ENCODE results near the gene GPRASP2.
"Not testable (repeated sequence)": the region's sequence is repeated elsewhere in the genome, so short reads cannot be mapped to it uniquely, and the experiment has no call there.

GPRASP2 gene

GRCh38 chrX:102712216-102712966 lies at the start of gene GPRASP2:
Gene GPRASP2 (plus strand): TSS chrX:102712448. CDS start chrX:102714870, 2,422 bp downstream.
- Mint-ChIP-seq H3K36me3 (no peaks in the 10 kb centered on the region), H3K9me3 (no peaks in the 10 kb centered on the region), H3K27me3 (peaks cover 30% of the 10 kb centered on the region), H3K4me1 (peaks cover 18% of the 10 kb centered on the region), H3K4me3 (peak within 1 kb of the TSS; percentile 68), H3K27ac (no peak within 1 kb of the TSS)
- DNase-seq, result peak; percentile 30
- CTCF ChIA-PET, result no interaction called here

GRCh38 chrX:102663820-102664219 lies 48.4 kb upstream of the GPRASP2 start:
- Mint-ChIP-seq H3K4me1 (peaks cover 16% of the 10 kb centered on the region), H3K9me3 (peaks cover 20% of the 10 kb centered on the region)
- CTCF ChIA-PET, H3K27ac Mint-ChIP-seq, H3K4me3 Mint-ChIP-seq, H3K36me3 Mint-ChIP-seq, H3K27me3 Mint-ChIP-seq, DNase-seq: not testable (repeated sequence)

DNA sequence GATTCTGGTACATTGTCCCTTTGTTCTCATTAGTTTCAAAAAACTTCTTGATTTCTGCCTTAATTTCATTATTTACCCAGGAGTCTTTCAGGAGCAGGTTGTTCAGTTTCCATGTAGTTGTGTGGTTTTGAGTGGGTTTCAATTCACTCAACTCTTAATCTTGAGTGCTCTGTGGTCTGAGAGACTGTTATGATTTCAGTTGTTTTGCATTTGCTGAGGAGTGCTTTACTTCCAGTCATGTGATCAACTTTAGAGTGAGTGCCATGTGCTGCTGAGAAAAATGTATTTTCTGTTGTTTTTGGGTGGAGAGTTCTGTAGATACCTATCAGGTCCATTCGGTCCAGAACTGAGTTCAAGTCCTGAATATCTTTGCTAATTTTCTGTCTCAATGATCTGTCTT lies 45.2 kb upstream of the GPRASP2 start:
- DNase-seq, H3K4me1 Mint-ChIP-seq, H3K27me3 Mint-ChIP-seq, CTCF ChIA-PET, H3K27ac Mint-ChIP-seq, H3K4me3 Mint-ChIP-seq, H3K36me3 Mint-ChIP-seq: not testable (repeated sequence)
- H3K9me3 Mint-ChIP-seq, result peaks cover 23% of the 10 kb centered on the region

- H3K4me3 Mint-ChIP-seq, result no peak overlapping the region
- CTCF ChIA-PET, result no interaction called here
- H3K27me3 Mint-ChIP-seq, result no peaks in the 10 kb centered on the region
- peaks cover 3% of the 10 kb centered on the region for H3K4me1 Mint-ChIP-seq
- H3K36me3 Mint-ChIP-seq, result peaks cover 2% of the 10 kb centered on the region
- no peak overlapping the region for H3K27ac Mint-ChIP-seq
- DNase-seq, result no peak
- peaks cover 22% of the 10 kb centered on the region for H3K9me3 Mint-ChIP-seq
Measured at GRCh38 chrX:102669526-102669925, 42.7 kb upstream of the GPRASP2 start.

DNA sequence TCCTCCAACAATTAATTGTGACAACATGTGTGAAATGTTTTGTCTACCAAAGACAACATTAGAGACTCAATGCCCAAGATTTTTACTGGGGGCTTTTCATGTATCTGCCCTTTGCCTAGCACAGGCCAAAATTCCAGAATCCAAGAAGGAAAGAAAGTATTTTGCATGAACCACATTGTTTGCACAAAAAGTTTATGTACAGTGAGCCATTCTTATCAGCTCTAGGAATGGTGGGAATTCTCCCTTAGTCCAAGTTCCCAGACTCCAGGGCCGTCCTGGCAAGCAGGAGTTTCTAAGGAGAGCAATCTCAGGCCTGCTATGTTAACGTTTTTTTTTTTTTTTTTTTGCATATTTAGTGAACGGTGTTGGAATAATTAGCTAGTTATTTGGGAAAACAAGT lies 39.4 kb upstream of the GPRASP2 start:
- CTCF ChIA-PET, result no interaction called here
- H3K4me3 Mint-ChIP-seq, result no peak overlapping the region
- no peaks in the 10 kb centered on the region for H3K4me1 Mint-ChIP-seq
- H3K36me3 Mint-ChIP-seq, result no peaks in the 10 kb centered on the region
- no peak for DNase-seq
- H3K27ac Mint-ChIP-seq, result no peak overlapping the region
- no peaks in the 10 kb centered on the region for H3K27me3 Mint-ChIP-seq
- peaks cover 3% of the 10 kb centered on the region for H3K9me3 Mint-ChIP-seq

DNA sequence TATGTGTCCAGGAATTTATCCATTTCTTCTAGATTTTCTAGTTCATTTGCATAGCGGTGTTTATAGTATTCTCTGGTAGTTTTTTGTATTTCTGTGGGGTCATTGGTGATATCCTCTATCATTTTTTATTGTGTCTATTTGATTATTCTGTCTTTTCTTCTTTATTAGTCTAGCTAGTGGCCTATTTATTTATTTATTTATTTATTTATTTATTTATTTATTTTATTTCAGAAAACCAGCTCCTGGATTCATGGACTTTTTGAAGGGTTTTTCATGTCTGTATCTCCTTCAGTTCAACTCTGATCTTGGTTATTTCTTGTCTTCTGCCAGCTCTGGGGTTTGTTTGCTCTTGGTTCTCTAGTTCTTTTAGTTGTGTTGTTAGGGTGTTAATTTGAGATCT lies 34.8 kb upstream of the GPRASP2 start:
- H3K36me3 Mint-ChIP-seq, H3K4me3 Mint-ChIP-seq, DNase-seq, H3K27ac Mint-ChIP-seq, H3K4me1 Mint-ChIP-seq, CTCF ChIA-PET, H3K9me3 Mint-ChIP-seq, H3K27me3 Mint-ChIP-seq: not testable (repeated sequence)

- no peak for DNase-seq
- Mint-ChIP-seq H3K36me3 (no peaks in the 10 kb centered on the region), H3K27ac (no peak overlapping the region), H3K4me1 (no peaks in the 10 kb centered on the region), H3K27me3 (no peaks in the 10 kb centered on the region), H3K9me3 (peaks cover 5% of the 10 kb centered on the region), H3K4me3 (no peak overlapping the region)
- CTCF ChIA-PET, result no interaction called here
Measured at GRCh38 chrX:102684772-102685520, 27.3 kb upstream of the GPRASP2 start.

DNA sequence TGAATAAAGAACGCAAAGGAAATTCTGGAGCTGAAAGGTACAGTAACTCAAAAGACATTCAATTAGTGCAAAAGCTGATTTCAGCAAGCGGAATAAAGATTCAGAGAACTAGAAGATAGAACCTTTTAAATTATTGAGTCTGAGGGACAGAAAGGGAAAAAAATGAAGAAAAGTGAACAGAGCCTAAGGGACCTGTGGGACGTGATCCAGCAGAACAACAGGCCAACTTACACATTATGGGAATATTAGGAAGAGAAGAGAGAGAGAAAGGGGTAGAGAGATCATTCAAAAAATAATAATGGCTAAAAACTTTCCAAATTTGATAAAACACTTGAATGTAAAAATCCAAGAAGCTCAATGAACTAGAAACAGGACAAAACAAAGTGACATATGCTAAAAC lies 17.5 kb upstream of the GPRASP2 start:
- Mint-ChIP-seq H3K36me3 (no peaks in the 10 kb centered on the region), H3K4me1 (no peaks in the 10 kb centered on the region), H3K27ac (no peak overlapping the region), H3K27me3 (no peaks in the 10 kb centered on the region), H3K9me3 (no peaks in the 10 kb centered on the region), H3K4me3 (no peak overlapping the region)
- no peak for DNase-seq
- CTCF ChIA-PET, result no interaction called here

GRCh38 chrX:102696306-102696705 lies 15.9 kb upstream of the GPRASP2 start:
- no peak overlapping the region for H3K4me3 Mint-ChIP-seq
- CTCF ChIA-PET, result no interaction called here

GRCh38 chrX:102697494-102697893 lies 14.8 kb upstream of the GPRASP2 start:
- Mint-ChIP-seq H3K27ac (no peak overlapping the region), H3K36me3 (no peaks in the 10 kb centered on the region), H3K4me3 (no peak overlapping the region), H3K4me1 (no peaks in the 10 kb centered on the region), H3K9me3 (no peaks in the 10 kb centered on the region), H3K27me3 (no peaks in the 10 kb centered on the region)
- DNase-seq, result no peak
- CTCF ChIA-PET, result no interaction called here

More at GRCh38 chrX:102696306-102696705, 15.9 kb upstream of the GPRASP2 start:
- H3K4me1 Mint-ChIP-seq, result no peaks in the 10 kb centered on the region
- no peaks in the 10 kb centered on the region for H3K36me3 Mint-ChIP-seq
- no peaks in the 10 kb centered on the region for H3K27me3 Mint-ChIP-seq
- H3K9me3 Mint-ChIP-seq, result no peaks in the 10 kb centered on the region
- no peak overlapping the region for H3K27ac Mint-ChIP-seq
- no peak for DNase-seq

GRCh38 chrX:102708900-102709299 lies 3.3 kb upstream of the GPRASP2 start:
- Mint-ChIP-seq H3K9me3 (no peaks in the 10 kb centered on the region), H3K4me3 (no peak overlapping the region), H3K4me1 (peaks cover 18% of the 10 kb centered on the region), H3K36me3 (no peaks in the 10 kb centered on the region), H3K27me3 (peaks cover 30% of the 10 kb centered on the region), H3K27ac (no peak overlapping the region)
- CTCF ChIA-PET, result no interaction called here
- no peak for DNase-seq

DNA sequence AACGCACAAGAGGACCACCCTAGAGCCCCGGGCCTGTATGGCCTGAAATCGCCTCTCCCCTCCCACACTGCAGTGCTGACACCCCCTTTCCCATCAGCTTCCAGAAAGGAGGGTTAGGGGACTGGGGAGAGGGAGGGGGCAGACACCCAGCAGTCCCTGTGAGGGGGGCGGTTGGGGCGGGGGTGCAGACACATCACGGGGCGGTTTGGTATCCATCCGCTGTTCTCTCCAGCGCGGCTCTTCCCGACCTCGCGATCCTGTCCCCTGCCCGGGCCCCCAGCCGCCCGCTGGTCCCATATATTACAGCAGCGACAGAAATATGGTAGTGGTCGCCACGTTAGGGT lies 404 bp upstream of the GPRASP2 start:
- Mint-ChIP-seq H3K9me3 (no peaks in the 10 kb centered on the region), H3K4me1 (peaks cover 18% of the 10 kb centered on the region), H3K4me3 (no peak overlapping the region), H3K27ac (no peak overlapping the region), H3K27me3 (peaks cover 30% of the 10 kb centered on the region), H3K36me3 (no peaks in the 10 kb centered on the region)
- DNase-seq, result no peak
- CTCF ChIA-PET, result no interaction called here

- Mint-ChIP-seq H3K27me3 (peaks cover 30% of the 10 kb centered on the region), H3K4me1 (peaks cover 18% of the 10 kb centered on the region), H3K36me3 (no peaks in the 10 kb centered on the region), H3K4me3 (peak overlapping the region; percentile 68), H3K9me3 (no peaks in the 10 kb centered on the region), H3K27ac (no peak overlapping the region)
- CTCF ChIA-PET, result no interaction called here
- no peak for DNase-seq
Measured at GRCh38 chrX:102712981-102713625, 855 bp downstream of the GPRASP2 start.

DNA sequence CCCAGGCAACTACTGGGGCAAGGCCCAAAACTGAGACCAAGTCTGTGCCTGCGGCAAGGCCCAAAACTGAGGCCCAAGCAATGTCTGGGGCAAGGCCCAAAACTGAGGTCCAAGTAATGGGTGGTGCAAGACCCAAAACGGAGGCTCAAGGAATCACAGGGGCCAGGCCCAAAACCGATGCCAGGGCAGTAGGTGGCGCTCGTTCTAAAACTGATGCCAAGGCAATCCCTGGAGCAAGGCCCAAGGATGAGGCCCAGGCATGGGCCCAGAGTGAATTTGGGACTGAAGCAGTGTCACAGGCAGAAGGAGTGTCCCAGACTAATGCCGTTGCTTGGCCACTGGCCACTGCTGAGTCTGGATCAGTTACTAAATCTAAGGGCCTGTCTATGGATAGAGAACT lies 2.7 kb downstream of the GPRASP2 start:
- CTCF ChIA-PET, result no interaction called here

GRCh38 chrX:102715967-102716366 lies 3.7 kb downstream of the GPRASP2 start:
- CTCF ChIA-PET, result no interaction called here
- Mint-ChIP-seq H3K4me1 (peaks cover 21% of the 10 kb centered on the region), H3K4me3 (no peak overlapping the region), H3K27ac (no peak overlapping the region), H3K9me3 (no peaks in the 10 kb centered on the region), H3K27me3 (peaks cover 23% of the 10 kb centered on the region), H3K36me3 (peaks cover 1% of the 10 kb centered on the region)
- DNase-seq, result no peak

More for the DNA sequence above, 2.7 kb downstream of the GPRASP2 start:
- Mint-ChIP-seq H3K9me3 (no peaks in the 10 kb centered on the region), H3K4me3 (no peak overlapping the region), H3K4me1 (peaks cover 12% of the 10 kb centered on the region), H3K27me3 (peaks cover 30% of the 10 kb centered on the region), H3K36me3 (no peaks in the 10 kb centered on the region), H3K27ac (no peak overlapping the region)
- no peak for DNase-seq
